ENCODE measurements around the gene TBL3.

DNA sequence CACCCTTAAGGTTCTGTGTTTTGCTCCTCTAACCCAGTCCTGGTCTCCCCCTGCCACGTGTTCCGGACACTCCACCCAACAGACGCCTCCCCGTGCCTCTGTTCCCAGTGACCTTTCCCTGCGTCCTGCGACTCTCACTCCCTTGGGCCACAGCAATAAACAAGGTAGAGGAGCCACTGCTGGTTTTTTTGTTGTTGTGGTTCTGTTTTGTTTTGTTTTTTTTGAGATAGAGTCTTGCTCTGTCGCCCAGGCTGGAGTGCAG lies 44.0 kb downstream of the TBL3 start:
- TF ChIP-seq, protein P1, sequence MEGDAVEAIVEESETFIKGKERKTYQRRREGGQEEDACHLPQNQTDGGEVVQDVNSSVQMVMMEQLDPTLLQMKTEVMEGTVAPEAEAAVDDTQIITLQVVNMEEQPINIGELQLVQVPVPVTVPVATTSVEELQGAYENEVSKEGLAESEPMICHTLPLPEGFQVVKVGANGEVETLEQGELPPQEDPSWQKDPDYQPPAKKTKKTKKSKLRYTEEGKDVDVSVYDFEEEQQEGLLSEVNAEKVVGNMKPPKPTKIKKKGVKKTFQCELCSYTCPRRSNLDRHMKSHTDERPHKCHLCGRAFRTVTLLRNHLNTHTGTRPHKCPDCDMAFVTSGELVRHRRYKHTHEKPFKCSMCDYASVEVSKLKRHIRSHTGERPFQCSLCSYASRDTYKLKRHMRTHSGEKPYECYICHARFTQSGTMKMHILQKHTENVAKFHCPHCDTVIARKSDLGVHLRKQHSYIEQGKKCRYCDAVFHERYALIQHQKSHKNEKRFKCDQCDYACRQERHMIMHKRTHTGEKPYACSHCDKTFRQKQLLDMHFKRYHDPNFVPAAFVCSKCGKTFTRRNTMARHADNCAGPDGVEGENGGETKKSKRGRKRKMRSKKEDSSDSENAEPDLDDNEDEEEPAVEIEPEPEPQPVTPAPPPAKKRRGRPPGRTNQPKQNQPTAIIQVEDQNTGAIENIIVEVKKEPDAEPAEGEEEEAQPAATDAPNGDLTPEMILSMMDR (IDR thresholded peaks at IDR 0.05) = no peak
- no peak for TF ChIP-seq POLR2A (IDR thresholded peaks at IDR 0.05)

All from uterus (tissue), 2 donors.